SK-N-SH (cell line): Measurements from ENCODE around the gene FAM162A. TPM values are rescaled to one million over a fixed set of nuclear protein-coding genes. Genes with fewer than 3 reads are reported as not detected.
A peak's percentile ranks its signal among the peaks of the same experiment; 100 is the strongest.

Experiments
- CTCF ChIA-PET: fragments of 300-600, 350-600 bp; formaldehyde crosslinking; extraction: SDS; loops from one replicate; lab custom pipeline; 2021; lab: Yijun Ruan, JAX
- POLR2A ChIA-PET: fragments of 350-600 bp; sonication (Branson Sonifier 250); formaldehyde crosslinking; extraction: SDS; loops from one replicate; lab custom pipeline; 2020; ENCODE audit warnings: antibody characterized with exemption, inconsistent platforms; lab: Yijun Ruan, JAX
- DNase-seq: peaks from one replicate; pipeline ENCODE4 v3.0.0; 2012
- H2AFZ ChIP-seq: fragments of 200-600 bp; sonication (generic); 2 replicates; pipeline ENCODE4 v1.8.1; 2016; ENCODE audit warnings: antibody characterized with exemption, mild to moderate bottlenecking, low read depth
- H3F3A ChIP-seq: fragments of 200-600 bp; sonication (generic); replicated peaks from 2 replicates; pipeline ENCODE3; 2016; ENCODE audit warnings: antibody characterized with exemption, mild to moderate bottlenecking; ENCODE audit not compliant: insufficient read depth
- H3K27ac ChIP-seq, 2 experiments: fragments of 200-500 bp in 1 of 2; fragments of 200-600 bp in 1 of 2; sonication (Bioruptor generic) in 1 of 2; sonication (generic), shearing (Covaris generic) in 1 of 2; 2 replicates each; pipeline versions ENCODE4 v1.5.1 to v1.6.1; 2014 to 2016; ENCODE audit warnings: low read depth in 2 of 2, inconsistent platforms in 1 of 2, low read length in 1 of 2, mild to moderate bottlenecking in 1 of 2, mixed read lengths in 1 of 2
- H3K27me3 ChIP-seq: fragments of 200-600 bp; sonication (generic), shearing (Covaris generic); 2 replicates; pipeline ENCODE4 v1.6.1; 2016; ENCODE audit warnings: mixed run types; ENCODE audit not compliant: insufficient read depth
- H3K36me3 ChIP-seq, 2 experiments: fragments of 200-500 bp in 1 of 2; fragments of 200-600 bp in 1 of 2; sonication (Bioruptor generic) in 1 of 2; sonication (generic) in 1 of 2; replicated peaks in 1 of 2; 2 replicates each; pipeline versions ENCODE3 to v1.5.1; 2014 to 2016; ENCODE audit warnings: low read length in 1 of 2, mild to moderate bottlenecking in 1 of 2; ENCODE audit not compliant: insufficient read depth in 2 of 2, control insufficient read depth in 1 of 2
- H3K4me1 ChIP-seq, 2 experiments: fragments of 200-500 bp in 1 of 2; fragments of 200-600 bp in 1 of 2; sonication (Bioruptor generic) in 1 of 2; sonication (generic), shearing (Covaris generic) in 1 of 2; 2 replicates each; pipeline versions ENCODE4 v1.5.1 to v1.6.1; 2014 to 2016; ENCODE audit warnings: low read depth in 1 of 2, low read length in 1 of 2, mixed run types in 1 of 2; ENCODE audit not compliant: insufficient read depth in 2 of 2, control insufficient read depth in 1 of 2
- H3K4me2 ChIP-seq: fragments of 200-600 bp; sonication (generic), shearing (Covaris generic); 2 replicates; pipeline ENCODE4 v1.6.1; 2017; ENCODE audit warnings: mixed run types
- H3K4me3 ChIP-seq, 2 experiments: fragments of 200-500 bp in 1 of 2; fragments of 200-600 bp in 1 of 2; sonication (Bioruptor generic) in 1 of 2; sonication (generic), shearing (Covaris generic) in 1 of 2; 2 replicates each; pipeline versions ENCODE4 v1.5.1 to v1.8.1; 2014 to 2016; ENCODE audit warnings: low read depth in 2 of 2, inconsistent platforms in 1 of 2, low read length in 1 of 2, mild to moderate bottlenecking in 1 of 2, mixed read lengths in 1 of 2, moderate library complexity in 1 of 2
- H3K79me2 ChIP-seq: fragments of 200-600 bp; sonication (generic); 2 replicates; pipeline ENCODE4 v1.8.1; 2017; ENCODE audit warnings: mild to moderate bottlenecking; ENCODE audit not compliant: insufficient read depth
- H3K9ac ChIP-seq: fragments of 200-600 bp; sonication (generic); 2 replicates; pipeline ENCODE4 v1.6.1; 2017; ENCODE audit warnings: mixed run types
- H3K9me2 ChIP-seq: fragments of 200-600 bp; sonication (generic); 2 replicates; pipeline ENCODE4 v1.6.1; 2017; ENCODE audit warnings: mixed run types
- H3K9me3 ChIP-seq: fragments of 200-600 bp; sonication (generic); 2 replicates; pipeline ENCODE4 v1.6.1; 2017; ENCODE audit warnings: mixed run types, mild to moderate bottlenecking, moderate library complexity
- H4K20me1 ChIP-seq: fragments of 200-600 bp; sonication (generic); 2 replicates; pipeline ENCODE4 v1.6.1; 2017; ENCODE audit warnings: mild to moderate bottlenecking, mixed run types; ENCODE audit not compliant: insufficient read depth
- CHD2 ChIP-seq: fragments of 150-350 bp; IDR thresholded peaks from 2 replicates; pipeline ENCODE4 v1.6.1; 2018; ENCODE audit warnings: low read length; ENCODE audit not compliant: partially characterized antibody
- CTCF ChIP-seq: fragments of 200-600 bp; sonication (generic); IDR thresholded peaks from 2 replicates; pipeline ENCODE4 v1.6.1; 2017; ENCODE audit warnings: antibody characterized with exemption, mild to moderate bottlenecking, moderate library complexity
- ELF1 ChIP-seq: IDR thresholded peaks from 2 replicates; pipeline ENCODE4 v1.4.0; 2012
- EZH2phosphoT487 ChIP-seq: fragments of 200-600 bp; sonication (generic); IDR thresholded peaks from 2 replicates; pipeline ENCODE4 v1.6.1; 2017; ENCODE audit warnings: low read depth, mixed run types, mild to moderate bottlenecking, antibody characterized with exemption, moderate library complexity, borderline replicate concordance
- FOSL2 ChIP-seq: IDR thresholded peaks from 2 replicates; pipeline ENCODE4 v1.4.0; 2012; ENCODE audit warnings: low read depth, mild to moderate bottlenecking, moderate library complexity, borderline replicate concordance
- FOXM1 ChIP-seq: IDR thresholded peaks from 2 replicates; pipeline ENCODE4 v1.4.0; 2012; ENCODE audit warnings: low read depth, mild to moderate bottlenecking
- GATA2 ChIP-seq: sonication (generic); formaldehyde crosslinking; IDR thresholded peaks from 2 replicates; pipeline ENCODE4 v1.5.0; 2020; ENCODE audit warnings: mild to moderate bottlenecking, missing genetic modification reagents
- MEF2A ChIP-seq: IDR thresholded peaks from 2 replicates; pipeline ENCODE4 v1.4.0; 2012; ENCODE audit warnings: low read depth, borderline replicate concordance
- NFIC ChIP-seq: IDR thresholded peaks from 2 replicates; pipeline ENCODE4 v1.4.0; 2012; ENCODE audit warnings: borderline replicate concordance
- RAD21 ChIP-seq: IDR thresholded peaks from 2 replicates; pipeline ENCODE4 v1.6.1; 2012; ENCODE audit warnings: mild to moderate bottlenecking, low read length
- REST ChIP-seq: IDR thresholded peaks from 2 replicates; pipeline ENCODE4 v1.6.1; 2012; ENCODE audit warnings: mild to moderate bottlenecking, low read depth, low read length, moderate library complexity
- SIN3A ChIP-seq: IDR thresholded peaks from 2 replicates; pipeline ENCODE4 v1.6.1; 2012; ENCODE audit warnings: low read depth, mild to moderate bottlenecking, low read length, moderate library complexity, borderline replicate concordance
- SMC3 ChIP-seq: IDR thresholded peaks from 2 replicates; pipeline ENCODE4 v1.6.1; 2012; ENCODE audit warnings: low read depth, low read length, improper control_type of control experiment
- TEAD4 ChIP-seq: IDR thresholded peaks from 2 replicates; pipeline ENCODE4 v1.4.0; 2012; ENCODE audit warnings: mild to moderate bottlenecking, borderline replicate concordance; ENCODE audit not compliant: insufficient read depth
- YY1 ChIP-seq: IDR thresholded peaks from 2 replicates; pipeline ENCODE4 v1.4.0; 2012; ENCODE audit warnings: low read depth, mild to moderate bottlenecking
- WGBS: methylation state at CpG from one replicate; pipeline ENCODE4 v1.1.6; 2017; ENCODE audit warnings: low lambda C conversion rate; 5-methylcytosine and 5-hydroxymethylcytosine counted together
- polyA plus RNA-seq, 3 experiments: library from polyadenylated mRNA; depleted of rRNA; stranded (reverse); fragments of >200 nt; gene quantifications; 2 replicates each; pipeline ENCODE4 v1.2.3, GENCODE V29; 2012

Gene FAM162A
- polyA plus RNA-seq, 1 of the 3 experiments (the other 2 are of a cell fraction) = 35.1 TPM

GRCh38 chr3:122355612-122356011 is 28.4 kb upstream of the FAM162A start:
- POLR2A ChIA-PET = no interaction called here
- Histone ChIP-seq H3K36me3 (peaks cover 3 to 6% of the 10 kb centered on the region in 2 experiments), H3K9me2 (no peaks in the 10 kb centered on the region), H3K27me3 (no peaks in the 10 kb centered on the region), H3K9ac (no peak overlapping the region), H3K4me2 (no peak overlapping the region), H3F3A (peaks cover 12% of the 10 kb centered on the region), H3K9me3 (no peaks in the 10 kb centered on the region), H3K4me3 (no peak overlapping the region), H3K27ac (no peak overlapping the region), H3K79me2 (no peaks in the 10 kb centered on the region), H2AFZ (no peak overlapping the region), H4K20me1 (no peaks in the 10 kb centered on the region), H3K4me1 (peaks cover 7 to 13% of the 10 kb centered on the region in 2 experiments; a peak in 3 of 4 replicates)
- CTCF ChIA-PET = interaction anchor here (1.0 to 1.9 kb wide), 4 partner anchors 50 to 255 kb away, joined by 3 to 6 read pairs (median 4); no protein-coding TSS in a partner anchor
- 73% methylated on average over 4 of the region's 4 CpGs for WGBS
- no peak for TF ChIP-seq ELF1
- no peak for TF ChIP-seq GATA2 (CRISPR knock-in tag)
- no peak for TF ChIP-seq CHD2
- TF ChIP-seq MEF2A = no peak
- TF ChIP-seq EZH2phosphoT487 = no peak
- no peak for TF ChIP-seq FOXM1
- TF ChIP-seq FOSL2 = no peak
- TF ChIP-seq SIN3A = no peak
- no peak for DNase-seq

DNA sequence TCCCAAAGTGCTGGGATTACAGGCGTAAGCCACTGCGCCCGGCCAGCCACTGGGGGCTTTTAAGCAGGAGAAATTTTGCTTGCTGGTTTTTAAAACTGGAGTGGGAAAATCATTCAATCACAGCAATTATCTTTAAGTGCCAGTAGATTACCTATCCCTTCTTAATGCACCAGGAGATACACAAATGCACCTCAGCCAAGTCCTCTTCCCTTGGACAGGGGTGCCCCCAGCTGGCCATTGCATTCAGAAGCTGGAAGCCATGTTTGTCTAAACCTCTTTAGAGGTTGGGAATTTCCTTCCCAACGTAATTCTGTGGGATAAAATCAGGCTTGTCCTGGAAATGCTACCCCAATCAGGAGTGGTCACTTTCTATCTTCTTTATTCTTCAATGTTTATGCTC is 27.6 kb upstream of the FAM162A start:
- H3K9ac ChIP-seq = no peak overlapping the region
- no peaks in the 10 kb centered on the region for H3K27me3 ChIP-seq
- no peaks in the 10 kb centered on the region for H4K20me1 ChIP-seq
- no peak overlapping the region for H3K4me3 ChIP-seq
- no peak overlapping the region for H2AFZ ChIP-seq
- peak; percentile 39 for DNase-seq
- no peak overlapping the region for H3K4me2 ChIP-seq
- no peaks in the 10 kb centered on the region for H3K9me3 ChIP-seq
- H3K36me3 ChIP-seq = peaks cover 6 to 9% of the 10 kb centered on the region in 2 experiments
- peak; percentile 74 for TF ChIP-seq RAD21
- TF ChIP-seq TEAD4 = no peak
- no peak for TF ChIP-seq REST
- peak; percentile 31; the same call in 1 of the 2 replicates for TF ChIP-seq SMC3
- no peak for TF ChIP-seq NFIC
- TF ChIP-seq MEF2A = no peak
- TF ChIP-seq YY1 = peak; percentile 65; the same call in 1 of the 2 replicates
- TF ChIP-seq CTCF = peak; percentile 47
- no peak for TF ChIP-seq SIN3A
- TF ChIP-seq, all 33 proteins: peak for 4
- Histone ChIP-seq H3K27ac (no peak overlapping the region), H3F3A (peaks cover 12% of the 10 kb centered on the region), H3K4me1 (peaks cover 7 to 13% of the 10 kb centered on the region in 2 experiments; a peak in 3 of 4 replicates), H3K79me2 (no peaks in the 10 kb centered on the region), H3K9me2 (no peaks in the 10 kb centered on the region)
- POLR2A ChIA-PET = no interaction called here
- 72% methylated on average over 1 of the region's 4 CpGs for WGBS
- CTCF ChIA-PET = interaction anchor here (1.0 to 1.9 kb wide), 5 partner anchors 15 to 255 kb away, joined by 3 to 6 read pairs (median 4); no protein-coding TSS in a partner anchor
